Measurements from ENCODE around the gene CDKL1.

Gene CDKL1

GRCh38 chr14:50381008-50381407 is 15.7 kb downstream of the CDKL1 start:
- ATAC-seq: no peak
- TF ChIP-seq ZFP30 (CRISPR knock-in tag; IDR thresholded peaks at IDR 0.05) (no peak), PPARA (CRISPR knock-in tag; IDR thresholded peaks at IDR 0.05; ENCODE audit: borderline replicate concordance) (no peak), PATZ1 (CRISPR knock-in tag; IDR thresholded peaks at IDR 0.05; ENCODE audit: borderline replicate concordance) (no peak), ISL1 (CRISPR knock-in tag; IDR thresholded peaks at IDR 0.05) (no peak), RARB (CRISPR knock-in tag; IDR thresholded peaks at IDR 0.05) (no peak), TCF4 (CRISPR knock-in tag; IDR thresholded peaks at IDR 0.05; ENCODE audit: borderline replicate concordance) (no peak), GLIS3 (CRISPR knock-in tag; IDR thresholded peaks at IDR 0.05) (no peak), CSRNP3 (CRISPR knock-in tag; IDR thresholded peaks at IDR 0.05) (no peak), ARNTL (CRISPR knock-in tag; IDR thresholded peaks at IDR 0.05; ENCODE audit: borderline replicate concordance, low read depth) (no peak), ESRRG (CRISPR knock-in tag; IDR thresholded peaks at IDR 0.05) (no peak), SNAI2 (CRISPR knock-in tag; IDR thresholded peaks at IDR 0.05) (no peak), ZNF8 (CRISPR knock-in tag; IDR thresholded peaks at IDR 0.05) (no peak), OSR1 (CRISPR knock-in tag; IDR thresholded peaks at IDR 0.05) (no peak), TOX (CRISPR knock-in tag; IDR thresholded peaks at IDR 0.05; ENCODE audit: borderline replicate concordance) (no peak), POU6F1 (CRISPR knock-in tag; IDR thresholded peaks at IDR 0.05; ENCODE audit: borderline replicate concordance, low read depth) (no peak), ZFP3 (CRISPR knock-in tag; IDR thresholded peaks at IDR 0.05) (no peak), CREB5 (CRISPR knock-in tag; IDR thresholded peaks at IDR 0.05; ENCODE audit: low read depth) (no peak)

- no peak for ATAC-seq
Observed at GRCh38 chr14:50380455-50380854, 16.2 kb downstream of the CDKL1 start.

GRCh38 chr14:50379563-50379962 is 17.1 kb downstream of the CDKL1 start:
- no peak for TF ChIP-seq ZFP30 (CRISPR knock-in tag; IDR thresholded peaks at IDR 0.05)
- TF ChIP-seq ESRRG (CRISPR knock-in tag; IDR thresholded peaks at IDR 0.05): no peak
- TF ChIP-seq SNAI2 (CRISPR knock-in tag; IDR thresholded peaks at IDR 0.05): no peak
- no peak for TF ChIP-seq ZC3H10 (CRISPR knock-in tag; IDR thresholded peaks at IDR 0.05)
- no peak for TF ChIP-seq ZNF565 (CRISPR knock-in tag; conservative IDR thresholded peaks at IDR 0.05; ENCODE audit: low read depth)
- no peak for TF ChIP-seq CSRNP3 (CRISPR knock-in tag; IDR thresholded peaks at IDR 0.05)
- no peak for ATAC-seq

More at GRCh38 chr14:50380455-50380854, 16.2 kb downstream of the CDKL1 start:
- TF ChIP-seq ESRRG (CRISPR knock-in tag; IDR thresholded peaks at IDR 0.05) (no peak), ARNTL (CRISPR knock-in tag; IDR thresholded peaks at IDR 0.05; ENCODE audit: borderline replicate concordance, low read depth) (no peak), OSR1 (CRISPR knock-in tag; IDR thresholded peaks at IDR 0.05) (no peak), ISL1 (CRISPR knock-in tag; IDR thresholded peaks at IDR 0.05) (no peak)

GRCh38 chr14:50377550-50378085 is 19.1 kb downstream of the CDKL1 start:
- TF ChIP-seq RARB (CRISPR knock-in tag; IDR thresholded peaks at IDR 0.05) (no peak), POU6F1 (CRISPR knock-in tag; IDR thresholded peaks at IDR 0.05; ENCODE audit: borderline replicate concordance, low read depth) (no peak), TOX (CRISPR knock-in tag; IDR thresholded peaks at IDR 0.05; ENCODE audit: borderline replicate concordance) (no peak), PATZ1 (CRISPR knock-in tag; IDR thresholded peaks at IDR 0.05; ENCODE audit: borderline replicate concordance) (no peak), PPARA (CRISPR knock-in tag; IDR thresholded peaks at IDR 0.05; ENCODE audit: borderline replicate concordance) (no peak), TCF4 (CRISPR knock-in tag; IDR thresholded peaks at IDR 0.05; ENCODE audit: borderline replicate concordance) (no peak), CSRNP3 (CRISPR knock-in tag; IDR thresholded peaks at IDR 0.05) (no peak), ZFP30 (CRISPR knock-in tag; IDR thresholded peaks at IDR 0.05) (no peak)
- ATAC-seq: no peak

All from SK-N-SH treated with all-trans-retinoic acid at 6 μM for 48 hours (cell line).